WTC11 (cell line): ENCODE data around the gene AKAP7.

ENCODE experiments used
- AFF4 ChIP-seq: sonication (generic); formaldehyde crosslinking; IDR thresholded peaks from 2 replicates; pipeline ENCODE4 v1.8.1; 2023; ENCODE audit warnings: mild to moderate bottlenecking, missing genetic modification reagents, borderline replicate concordance
- AR ChIP-seq: fragments of 250-450 bp; sonication (Bioruptor Pico); IDR thresholded peaks from 2 replicates; pipeline ENCODE4 v1.9.0; 2021; ENCODE audit warnings: mild to moderate bottlenecking
- ATF3 ChIP-seq: sonication (generic); formaldehyde crosslinking; conservative IDR thresholded peaks from 2 replicates; pipeline ENCODE4 v1.8.1; 2022; ENCODE audit warnings: mild to moderate bottlenecking, missing genetic modification reagents
- CTCF ChIP-seq: fragments of 200-600 bp; IDR thresholded peaks from 2 replicates; pipeline ENCODE4 v1.8.0; 2022; ENCODE audit warnings: antibody characterized with exemption
- ETV6 ChIP-seq: sonication (generic); formaldehyde crosslinking; IDR thresholded peaks from 2 replicates; pipeline ENCODE4 v1.8.1; 2022; ENCODE audit warnings: mild to moderate bottlenecking, missing genetic modification reagents
- MAX ChIP-seq: sonication (generic); formaldehyde crosslinking; IDR thresholded peaks from 2 replicates; pipeline ENCODE4 v1.8.0; 2022; ENCODE audit warnings: mild to moderate bottlenecking, missing genetic modification reagents
- NR2C2 ChIP-seq: sonication (generic); formaldehyde crosslinking; IDR thresholded peaks from 2 replicates; pipeline ENCODE4 v1.8.0; 2022; ENCODE audit warnings: mild to moderate bottlenecking, missing genetic modification reagents
- SP1 ChIP-seq: sonication (generic); formaldehyde crosslinking; conservative IDR thresholded peaks from 2 replicates; pipeline ENCODE4 v1.8.1; 2022; ENCODE audit warnings: missing genetic modification reagents
- ZNF263 ChIP-seq: sonication (generic); formaldehyde crosslinking; IDR thresholded peaks from 2 replicates; pipeline ENCODE4 v1.8.1; 2022; ENCODE audit warnings: low read depth, mild to moderate bottlenecking, moderate library complexity, missing genetic modification reagents

GRCh38 chr6:131269565-131270391 is 134.5 kb downstream of the AKAP7 start:
- TF ChIP-seq ATF3 (no peak), AR (CRISPR knock-in tag) (no peak), MAX (CRISPR knock-in tag) (no peak), SP1 (CRISPR knock-in tag) (no peak), NR2C2 (CRISPR knock-in tag) (no peak), CTCF (no peak), ETV6 (CRISPR knock-in tag) (no peak), AFF4 (CRISPR knock-in tag) (no peak), ZNF263 (no peak)
